Peyer's patch (tissue), 4 donors: ENCODE results near the gene B9D1. TPM values are rescaled to one million over a fixed set of nuclear protein-coding genes. Genes with fewer than 3 reads are reported as not detected.

ENCODE experiments used
- DNase-seq, 3 donors: peaks; one replicate each; pipeline ENCODE4 v3.0.0-alpha.2; 2017 to 2019
- H3K27ac ChIP-seq, 4 donors: fragments of 200-600 bp; sonication (generic); one replicate each; pipeline ENCODE4 v1.5.1; 2016 to 2019
- H3K27me3 ChIP-seq, 2 donors: fragments of 200-600 bp; sonication (generic); one replicate each; pipeline ENCODE4 v1.5.1; 2019
- H3K36me3 ChIP-seq, 3 donors: fragments of 200-600 bp; sonication (generic); one replicate each; pipeline ENCODE4 v1.5.1; 2016 to 2019
- H3K4me1 ChIP-seq, 4 donors: fragments of 200-600 bp; sonication (generic); one replicate each; pipeline ENCODE4 v1.5.1; 2016 to 2019
- H3K4me3 ChIP-seq, 4 donors: fragments of 200-600 bp; sonication (generic); 1 replicate in 3 of 4; 2 replicates in 1 of 4; pipeline ENCODE4 v1.5.1; 2016 to 2019; ENCODE audit warnings: mild to moderate bottlenecking in 1 of 4
- H3K9me3 ChIP-seq, 4 donors: fragments of 200-600 bp; sonication (generic); one replicate each; pipeline ENCODE4 v1.5.1; 2016 to 2019; ENCODE audit warnings: mild to moderate bottlenecking in 1 of 4
- CTCF ChIP-seq, 6 experiments: fragments of 450-650 bp in 4 of 6; fragments of 200-600 bp in 2 of 6; sonication (generic) in 1 of 6; IDR thresholded peaks; one replicate each; pipeline ENCODE4 v1.5.1; 2017 to 2019; ENCODE audit warnings: antibody characterized with exemption in 6 of 6, mild to moderate bottlenecking in 3 of 6, moderate library complexity in 1 of 6
- POLR2A ChIP-seq, 2 donors: fragments of 450-650 bp; IDR thresholded peaks; one replicate each; pipeline ENCODE4 v1.5.1; 2017; ENCODE audit warnings: antibody characterized with exemption in 2 of 2, mild to moderate bottlenecking in 2 of 2, moderate library complexity in 2 of 2
- total RNA-seq, 4 donors: library from RNA; depleted of rRNA; stranded (reverse); fragments of >200 nt; gene quantifications; one replicate each; pipeline ENCODE4 v1.1.0, GENCODE V29; 2016

Gene B9D1
- total RNA-seq, 4 donors from 2014 or later = 4.5 to 15.7 (median 5.6) TPM; not detected in 1

DNA sequence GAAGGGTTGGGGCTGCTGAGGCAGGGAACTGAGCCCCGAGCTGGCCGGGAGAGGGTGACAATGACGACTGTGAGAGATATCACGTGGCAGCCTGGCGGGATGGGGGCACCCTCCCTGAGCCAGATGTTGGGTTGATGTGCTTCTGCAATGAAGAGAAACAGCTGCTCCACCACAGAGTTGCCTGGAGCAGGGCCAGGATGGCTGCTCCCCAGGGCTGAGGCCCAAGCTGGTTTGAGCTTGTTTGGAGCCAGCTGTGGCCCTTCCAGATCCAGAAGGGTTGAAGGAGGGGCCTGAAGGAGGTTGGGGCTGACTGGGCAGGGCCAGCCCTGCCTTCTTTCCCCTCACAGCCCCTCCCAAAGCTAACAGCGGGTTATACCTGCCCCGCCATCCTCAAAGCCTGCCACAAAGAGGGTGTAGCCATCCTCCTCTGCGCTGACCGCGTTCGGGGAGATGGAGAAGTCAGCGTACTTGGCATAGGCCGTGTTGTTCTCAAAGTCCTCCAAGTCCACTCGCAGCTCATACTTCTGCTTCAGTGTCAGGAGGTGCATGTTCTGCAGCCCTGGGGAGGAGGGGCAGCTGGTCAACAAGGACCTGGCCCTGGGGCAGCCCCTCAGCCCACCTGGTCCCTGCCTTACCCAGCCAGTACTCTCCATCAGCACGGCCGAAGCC lies 22.3 kb upstream of the B9D1 start:
- Histone ChIP-seq H3K4me3 (peak overlapping the region in 1 of 4 donors; percentile 14), H3K9me3 (no peaks in the 10 kb centered on the region), H3K27ac (peak overlapping the region; percentile 72 to 92 (median 84)), H3K4me1 (peaks cover 0 to 68% (median 7%) of the 10 kb centered on the region in 4 donors), H3K36me3 (peaks cover 0 to 47% (median 0%) of the 10 kb centered on the region in 3 donors), H3K27me3 (no peaks in the 10 kb centered on the region)
- TF ChIP-seq CTCF (IDR thresholded peaks at IDR 0.05) (no peak), POLR2A (IDR thresholded peaks at IDR 0.05) (no peak)
- peak in 2 of 3 donors; percentile 31 to 77 for DNase-seq

DNA sequence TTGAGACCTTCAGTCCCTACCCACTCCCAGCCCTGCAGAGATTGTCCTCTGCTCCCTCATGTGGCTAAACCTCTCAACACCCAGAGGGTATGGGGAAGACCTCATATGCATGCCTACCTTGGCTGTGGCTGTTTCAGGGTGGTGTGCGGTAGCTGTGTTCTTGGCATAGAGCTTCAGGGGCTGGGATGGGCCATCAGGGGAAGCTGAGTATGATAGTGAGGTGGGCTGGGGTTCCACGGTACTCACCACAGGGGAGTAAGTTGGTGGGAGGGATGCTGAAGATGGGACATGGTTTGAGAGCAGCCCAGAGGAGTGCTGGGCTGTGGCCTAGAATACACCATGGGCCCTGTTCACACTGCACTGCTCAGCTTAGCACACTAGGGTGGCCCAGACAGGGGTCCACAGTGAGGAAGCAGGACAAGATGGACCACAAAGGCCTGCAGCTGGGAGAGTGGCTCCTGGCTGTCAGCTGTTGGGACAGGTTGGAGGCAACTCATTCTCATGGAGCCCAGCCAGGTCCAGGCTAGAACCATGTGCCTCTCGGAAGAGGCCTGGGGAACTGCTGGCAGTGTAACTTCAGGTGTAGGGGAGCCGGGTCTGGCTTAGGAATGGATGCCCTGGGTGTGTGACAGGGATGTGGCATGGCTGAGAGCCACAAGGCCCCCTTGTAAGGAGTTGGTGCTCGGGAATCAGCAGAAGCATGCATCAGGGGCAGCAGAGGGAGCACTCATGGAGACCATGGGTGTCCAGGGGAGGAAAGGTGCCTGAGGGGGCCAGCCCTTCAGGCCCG lies 21.4 kb upstream of the B9D1 start:
- H3K4me3 ChIP-seq = no peak overlapping the region
- peak in 1 of 3 donors; percentile 47 for DNase-seq

DNA sequence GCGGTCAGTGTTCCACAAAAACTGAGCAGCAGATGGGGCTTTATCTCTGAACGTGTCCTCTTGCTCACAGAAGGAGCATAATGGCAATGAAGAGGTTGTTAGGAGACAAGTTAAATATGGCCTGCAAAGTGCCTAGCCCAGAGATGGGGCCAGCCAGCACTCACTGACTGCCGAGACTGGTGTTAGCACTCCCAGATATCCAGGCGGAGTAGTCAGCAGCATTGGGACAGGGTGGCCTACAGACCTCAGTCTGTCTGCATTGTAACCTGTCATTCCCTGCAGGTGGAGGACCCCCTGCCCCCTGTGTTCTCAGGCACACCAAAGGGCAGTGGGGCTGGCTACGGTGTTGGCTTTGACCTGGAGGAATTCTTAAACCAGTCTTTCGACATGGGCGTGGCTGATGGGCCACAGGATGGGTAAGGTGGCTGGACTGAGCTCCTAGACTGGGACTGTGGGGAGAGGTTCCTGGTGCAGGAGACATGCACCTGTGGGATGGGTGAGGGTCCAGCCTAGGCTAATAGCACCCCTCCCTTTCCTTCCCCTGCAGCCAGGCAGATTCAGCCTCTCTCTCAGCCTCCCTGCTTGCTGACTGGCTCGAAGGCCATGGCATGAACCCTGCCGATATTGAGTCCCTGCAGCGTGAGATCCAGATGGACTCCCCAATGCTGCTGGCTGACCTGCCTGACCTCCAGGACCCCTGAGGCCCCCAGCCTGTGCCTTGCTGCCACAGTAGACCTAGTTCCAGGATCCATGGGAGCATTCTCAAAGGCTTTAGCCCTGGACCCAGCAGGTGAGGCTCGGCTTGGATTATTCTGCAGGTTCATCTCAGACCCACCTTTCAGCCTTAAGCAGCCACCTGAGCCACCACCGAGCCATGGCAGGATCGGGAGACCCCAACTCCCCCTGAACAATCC lies 20.3 kb upstream of the B9D1 start:
- Histone ChIP-seq H3K4me1 (peaks cover 6 to 65% (median 8%) of the 10 kb centered on the region in 4 donors), H3K36me3 (peaks cover 0 to 51% (median 0%) of the 10 kb centered on the region in 3 donors), H3K27ac (peak overlapping the region in 1 of 4 donors; percentile 25)

More for the DNA sequence above, 21.4 kb upstream of the B9D1 start:
- no peaks in the 10 kb centered on the region for H3K9me3 ChIP-seq
- H3K27ac ChIP-seq = peak overlapping the region; percentile 40 to 92 (median 82)
- no peak for TF ChIP-seq POLR2A (IDR thresholded peaks at IDR 0.05)
- TF ChIP-seq CTCF (IDR thresholded peaks at IDR 0.05) = no peak
- H3K36me3 ChIP-seq = peaks cover 0 to 51% (median 0%) of the 10 kb centered on the region in 3 donors
- no peaks in the 10 kb centered on the region for H3K27me3 ChIP-seq
- H3K4me1 ChIP-seq = peaks cover 4 to 72% (median 7%) of the 10 kb centered on the region in 4 donors

DNA sequence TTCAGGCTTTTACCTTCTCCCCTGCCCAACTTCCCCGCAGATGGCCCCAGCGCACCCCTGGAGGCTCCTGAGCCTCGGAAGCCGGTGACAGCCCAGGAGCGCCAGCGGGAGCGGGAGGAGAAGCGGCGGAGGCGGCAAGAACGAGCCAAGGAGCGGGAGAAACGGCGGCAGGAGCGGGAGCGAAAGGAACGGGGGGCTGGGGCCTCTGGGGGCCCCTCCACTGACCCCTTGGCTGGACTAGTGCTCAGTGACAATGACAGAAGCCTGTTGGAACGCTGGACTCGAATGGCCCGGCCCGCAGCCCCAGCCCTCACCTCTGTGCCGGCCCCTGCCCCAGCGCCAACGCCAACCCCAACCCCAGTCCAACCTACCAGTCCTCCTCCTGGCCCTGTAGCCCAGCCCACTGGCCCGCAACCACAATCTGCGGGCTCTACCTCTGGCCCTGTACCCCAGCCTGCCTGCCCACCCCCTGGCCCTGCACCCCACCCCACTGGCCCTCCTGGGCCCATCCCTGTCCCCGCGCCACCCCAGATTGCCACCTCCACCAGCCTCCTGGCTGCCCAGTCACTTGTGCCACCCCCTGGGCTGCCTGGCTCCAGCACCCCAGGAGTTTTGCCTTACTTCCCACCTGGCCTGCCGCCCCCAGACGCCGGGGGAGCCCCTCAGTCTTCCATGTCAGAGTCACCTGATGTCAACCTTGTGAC lies 19.4 kb upstream of the B9D1 start:
- Histone ChIP-seq H3K4me1 (peaks cover 0 to 60% (median 8%) of the 10 kb centered on the region in 4 donors), H3K9me3 (no peaks in the 10 kb centered on the region), H3K36me3 (peaks cover 0 to 51% (median 0%) of the 10 kb centered on the region in 3 donors), H3K27ac (peak overlapping the region in 2 of 4 donors; percentile 23 to 38), H3K4me3 (no peak overlapping the region), H3K27me3 (no peaks in the 10 kb centered on the region)
- peak in 1 of 3 donors; percentile 41 for DNase-seq
- no peak for TF ChIP-seq POLR2A (IDR thresholded peaks at IDR 0.05)
- TF ChIP-seq CTCF (IDR thresholded peaks at IDR 0.05) = no peak

More for the DNA sequence above, 20.3 kb upstream of the B9D1 start:
- Histone ChIP-seq H3K27me3 (no peaks in the 10 kb centered on the region), H3K9me3 (no peaks in the 10 kb centered on the region), H3K4me3 (no peak overlapping the region)
- TF ChIP-seq CTCF (IDR thresholded peaks at IDR 0.05) (no peak), POLR2A (IDR thresholded peaks at IDR 0.05) (no peak)
- DNase-seq = peak in 1 of 3 donors; percentile 40
